GM19043 (cell line): ENCODE measurements around the gene IKZF2.

Source experiments
- ATAC-seq: cut with Tn5 transposase; IDR thresholded peaks from one replicate; pipeline ENCODE4 v1.9.1; 2021; ENCODE audit warnings: low read depth; ENCODE audit not compliant: unreplicated experiment

The IKZF2 gene

DNA sequence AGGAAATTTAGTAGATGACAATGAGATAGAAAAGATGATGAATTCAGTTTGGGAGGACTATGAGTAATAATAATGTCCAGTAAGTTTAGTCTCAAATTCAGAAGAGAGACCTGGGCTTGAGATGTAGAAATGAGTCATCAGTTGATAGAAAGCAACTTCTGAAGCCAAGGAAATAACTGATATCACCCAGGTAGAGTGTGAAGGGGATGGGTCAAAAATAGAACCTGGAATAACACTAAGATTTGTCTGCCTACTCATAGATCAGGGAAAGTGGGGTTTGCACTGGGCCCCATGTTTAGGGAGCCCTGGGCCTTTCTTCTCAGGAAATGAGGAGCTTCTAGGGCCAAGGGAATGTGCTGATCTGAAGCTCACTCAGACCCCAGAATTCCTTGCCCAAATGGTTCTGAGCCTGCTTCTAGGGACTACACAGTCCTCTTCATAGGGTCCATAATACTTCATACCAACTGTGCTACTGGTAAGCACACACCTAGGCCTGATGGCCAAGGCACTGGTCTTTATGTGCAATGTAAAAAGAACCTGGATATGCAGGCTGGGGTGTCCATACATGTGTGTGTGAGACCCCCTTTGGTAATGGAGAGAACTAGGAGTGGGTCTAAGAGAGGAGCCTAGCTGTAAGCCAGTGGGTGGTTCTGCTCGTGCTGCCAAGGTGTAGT lies 141.2 kb downstream of the IKZF2 start:
- ATAC-seq = no peak

DNA sequence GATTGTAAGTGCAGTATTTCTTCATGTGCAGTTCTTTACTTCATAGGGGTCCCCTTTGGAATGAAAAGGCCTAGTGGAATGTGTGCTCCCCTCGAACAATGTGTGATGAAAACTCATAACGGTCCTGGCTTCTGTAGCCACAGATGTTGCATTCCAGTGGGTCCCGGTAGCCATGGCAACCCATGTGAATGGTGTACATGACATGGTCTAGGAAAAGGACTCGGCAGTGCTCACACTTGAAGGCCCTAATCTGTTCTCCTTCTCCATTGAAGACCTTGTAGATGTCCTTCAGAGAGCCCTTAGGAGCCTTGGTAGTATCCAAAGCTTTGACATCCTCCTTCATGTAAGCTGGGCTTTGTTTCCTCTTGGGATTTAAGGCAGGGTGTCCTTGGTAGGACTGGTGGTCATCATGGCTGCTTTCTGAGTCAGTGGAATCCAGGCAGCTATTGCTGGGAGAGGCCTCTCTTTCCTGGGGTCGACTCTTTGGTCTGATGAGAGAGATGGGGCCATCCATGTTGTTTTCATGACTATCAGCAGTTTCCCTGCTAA lies 144.0 kb downstream of the IKZF2 start:
- ATAC-seq = no peak

DNA sequence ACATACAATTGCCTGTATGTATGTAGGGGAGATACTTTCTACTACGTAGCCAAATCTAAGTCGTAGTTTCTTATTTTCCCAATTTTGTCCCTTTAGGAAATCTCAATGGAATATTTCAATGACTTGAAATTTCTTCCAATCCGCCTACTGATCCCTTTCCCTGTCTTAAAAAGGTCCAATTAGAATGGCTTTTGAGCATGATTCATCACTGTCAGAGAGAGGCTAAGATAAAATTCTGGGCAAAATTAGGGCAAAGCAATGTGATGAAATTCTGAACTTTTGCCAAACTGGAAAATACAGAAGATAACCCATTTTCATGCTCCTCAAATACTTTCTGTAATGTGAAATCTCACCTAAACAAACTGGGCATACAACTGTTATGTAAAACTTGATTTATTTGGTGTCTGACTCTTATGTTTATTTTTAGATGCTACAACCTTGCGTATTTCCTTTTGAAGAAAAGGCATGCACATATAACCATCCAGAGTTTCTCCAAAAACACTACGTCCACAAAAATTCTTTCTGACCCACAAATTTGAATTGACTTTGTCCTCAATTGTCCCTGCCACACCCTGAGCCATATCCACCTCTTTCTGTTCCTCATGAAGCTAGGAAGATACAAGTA lies 147.1 kb downstream of the IKZF2 start:
- no peak for ATAC-seq

DNA sequence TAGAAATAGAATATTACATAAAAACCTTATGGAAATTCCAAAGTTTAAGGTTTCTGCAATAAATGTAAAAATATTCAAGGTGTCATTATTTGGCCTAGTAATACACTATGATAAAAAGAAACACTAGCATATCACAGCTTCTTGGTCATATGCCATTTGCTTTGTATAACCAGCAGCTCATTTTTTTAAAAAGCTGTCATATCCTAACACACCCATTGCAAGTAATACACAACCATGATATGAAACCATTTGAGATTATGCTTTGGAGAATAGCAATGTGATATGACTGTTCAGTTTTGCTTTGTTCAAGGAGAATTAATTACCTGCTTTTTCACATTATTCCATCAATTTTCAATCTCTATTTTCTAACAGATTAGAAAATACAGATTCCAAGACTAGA lies 149.0 kb downstream of the IKZF2 start:
- ATAC-seq = no peak

DNA sequence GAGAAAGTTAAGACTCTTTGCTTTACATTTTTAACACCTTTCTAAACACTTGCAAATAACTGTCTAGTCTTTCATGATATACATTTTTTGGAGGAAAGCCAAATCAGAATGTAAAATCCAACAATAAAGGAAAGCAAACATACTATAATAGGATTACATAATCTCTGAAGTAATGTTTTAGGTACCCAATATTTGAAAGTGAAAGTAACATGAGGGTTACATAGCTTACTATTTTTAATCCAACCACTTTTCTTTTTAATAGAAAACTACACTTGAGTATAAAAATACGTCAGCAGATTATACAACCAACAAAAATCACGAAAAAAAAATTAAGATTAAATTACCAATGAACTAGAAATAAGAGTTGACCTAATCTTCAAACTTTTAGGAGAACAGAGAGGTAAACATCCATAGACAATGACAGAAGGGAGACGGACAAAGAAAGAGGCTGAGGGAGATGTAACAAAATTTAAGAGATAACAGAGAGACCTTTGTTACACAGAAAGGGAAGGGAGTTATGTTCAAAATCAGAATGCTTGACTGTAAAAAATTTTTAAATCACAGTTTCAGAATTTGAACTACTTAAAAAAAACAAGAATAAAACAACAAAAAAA lies 150.0 kb downstream of the IKZF2 start:
- ATAC-seq = no peak

DNA sequence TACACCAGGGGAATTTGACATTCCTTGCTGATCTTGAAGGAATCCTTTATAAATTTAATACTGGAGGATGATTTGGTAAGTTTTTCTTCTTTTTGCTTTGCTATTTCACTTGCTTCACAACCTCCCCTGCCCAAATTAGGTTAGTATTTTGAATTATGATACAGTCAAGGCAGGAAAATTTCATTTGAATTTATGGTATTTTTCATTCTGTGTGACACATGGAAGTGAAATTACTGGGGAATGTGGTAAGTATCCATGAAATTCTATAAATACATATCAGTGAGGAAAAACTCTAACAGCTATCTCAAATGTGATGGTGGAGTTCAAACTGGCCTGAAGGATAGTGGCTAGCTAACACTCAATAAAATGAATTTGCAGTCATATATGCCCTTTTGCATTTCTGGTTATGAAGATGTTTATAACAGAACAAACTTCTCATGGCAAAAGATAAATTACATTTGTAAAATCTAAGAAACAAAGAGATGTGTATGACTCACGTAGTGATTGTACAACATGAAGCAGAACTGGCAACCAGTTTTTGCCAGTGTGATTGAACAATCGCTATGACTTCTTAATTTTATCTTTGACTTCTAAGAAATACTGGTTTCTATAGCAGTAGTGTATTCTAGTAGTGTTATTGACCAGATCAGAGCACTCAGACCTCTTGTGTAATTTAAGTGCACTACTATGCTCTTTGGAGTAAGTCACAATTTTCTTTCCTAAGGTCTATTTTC lies 152.6 kb downstream of the IKZF2 start:
- no peak for ATAC-seq

DNA sequence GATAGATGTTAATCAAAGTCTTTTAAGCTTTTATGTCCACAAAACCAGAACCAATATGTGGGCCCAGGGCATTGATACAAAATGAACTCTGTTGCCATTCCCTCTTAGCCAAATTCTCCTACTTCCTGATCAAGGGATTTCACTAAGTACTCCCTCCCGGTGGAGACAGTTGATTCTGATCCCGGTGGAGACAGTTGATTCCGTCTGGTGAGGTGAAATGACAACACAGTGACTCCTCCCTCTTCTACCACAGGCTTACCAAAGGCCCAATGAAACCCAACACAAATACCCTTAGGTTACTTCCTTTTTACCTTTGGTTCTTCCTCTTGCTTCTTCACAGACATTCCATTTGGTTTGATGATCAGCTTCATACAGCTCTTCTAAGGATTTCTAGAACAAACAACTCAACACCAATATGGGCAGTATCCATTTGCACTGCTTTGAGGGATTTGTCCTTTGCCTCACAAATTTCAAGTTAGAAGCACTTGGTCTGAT lies 153.8 kb downstream of the IKZF2 start:
- no peak for ATAC-seq

DNA sequence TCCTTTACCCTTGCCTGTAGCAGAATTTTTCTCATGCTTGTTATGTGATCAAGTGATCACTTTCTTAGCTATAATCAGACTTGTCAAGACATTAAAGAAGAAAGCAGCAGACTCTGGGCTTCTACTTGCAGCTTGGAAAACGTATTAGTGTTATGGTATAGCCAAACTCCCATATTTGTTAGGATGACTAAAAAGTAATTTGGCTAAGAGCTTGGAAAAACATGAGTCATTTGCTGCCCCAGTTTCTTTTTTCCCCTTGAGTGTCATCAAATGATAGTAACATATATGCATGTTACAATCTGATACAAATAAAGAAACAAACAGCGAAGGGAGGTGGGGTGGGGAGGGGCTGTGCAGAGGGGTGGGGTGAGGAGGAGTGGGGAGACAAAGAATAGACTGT lies 155.5 kb downstream of the IKZF2 start:
- ATAC-seq = no peak

DNA sequence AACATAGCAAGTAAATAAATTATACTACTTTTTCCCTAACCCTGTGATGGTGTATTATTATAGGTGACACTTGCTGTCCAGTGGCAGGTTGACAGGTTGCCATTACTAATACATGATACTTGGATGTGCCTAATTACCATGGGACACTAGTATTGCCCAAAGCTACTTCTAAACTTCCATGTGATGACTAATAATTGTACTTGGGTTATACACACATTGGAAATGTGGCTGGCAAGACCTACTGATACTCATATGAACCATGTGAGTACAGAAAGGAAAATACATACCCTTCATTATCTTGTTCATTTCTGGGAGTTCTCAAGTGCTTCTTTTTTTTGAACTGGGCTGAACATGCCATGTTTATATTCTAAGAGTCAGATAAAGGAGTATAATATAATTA lies 156.4 kb downstream of the IKZF2 start:
- no peak for ATAC-seq

DNA sequence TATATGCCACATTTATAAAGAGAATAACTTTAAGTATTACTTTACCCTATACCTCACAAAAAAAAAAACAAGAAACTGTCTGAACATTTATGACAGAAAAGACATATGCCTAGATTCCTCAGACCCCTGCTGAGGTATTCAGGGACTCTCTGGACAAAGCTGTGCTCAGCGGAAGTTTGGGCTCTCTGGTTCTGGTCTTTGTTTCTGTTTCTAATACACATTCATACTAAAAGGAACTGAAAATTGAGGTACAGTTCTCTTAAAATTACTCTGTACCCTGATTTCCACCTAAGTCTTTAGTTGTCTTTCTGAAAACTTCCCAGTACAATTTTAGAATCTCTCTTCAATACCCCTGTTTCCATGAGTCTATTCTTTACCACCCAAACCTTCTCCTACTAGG lies 160.3 kb downstream of the IKZF2 start:
- no peak for ATAC-seq

DNA sequence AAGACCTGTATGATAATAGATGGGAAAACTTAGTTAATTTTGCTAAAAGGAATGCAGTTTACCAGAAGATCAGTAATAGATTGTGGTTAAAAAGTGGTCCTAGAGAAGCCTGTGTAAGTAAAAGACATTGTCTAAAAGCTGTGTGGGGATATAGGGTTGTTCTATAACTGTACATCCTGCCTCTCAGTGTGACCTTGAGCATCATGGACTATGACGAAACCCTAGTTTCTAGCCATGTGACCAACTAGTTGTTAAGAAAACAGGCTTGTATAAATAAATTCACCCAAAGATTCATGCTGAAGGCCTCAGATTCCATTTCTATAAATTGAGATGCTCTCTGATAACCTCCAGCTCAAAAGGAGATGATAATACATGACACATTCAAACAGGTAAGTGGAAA lies 160.7 kb downstream of the IKZF2 start:
- ATAC-seq = no peak

DNA sequence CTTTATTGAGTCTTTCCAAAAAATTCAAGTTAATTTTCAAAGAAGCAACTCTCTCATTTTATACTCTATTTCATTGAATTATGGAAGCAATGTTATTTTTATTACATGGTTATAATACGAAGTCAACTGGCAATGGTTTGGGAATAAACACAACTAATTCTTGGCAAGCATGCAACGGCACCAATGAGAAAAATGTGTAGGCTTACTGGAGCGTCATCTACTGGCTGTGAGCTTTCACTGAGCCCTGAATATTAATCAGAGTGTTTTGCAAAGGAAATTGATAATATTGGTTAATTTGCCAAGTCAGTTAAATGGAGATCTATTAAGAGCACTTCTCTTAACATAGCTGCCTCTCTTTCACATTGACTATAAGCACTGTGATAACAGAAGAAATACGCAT lies 163.9 kb downstream of the IKZF2 start:
- ATAC-seq = no peak

DNA sequence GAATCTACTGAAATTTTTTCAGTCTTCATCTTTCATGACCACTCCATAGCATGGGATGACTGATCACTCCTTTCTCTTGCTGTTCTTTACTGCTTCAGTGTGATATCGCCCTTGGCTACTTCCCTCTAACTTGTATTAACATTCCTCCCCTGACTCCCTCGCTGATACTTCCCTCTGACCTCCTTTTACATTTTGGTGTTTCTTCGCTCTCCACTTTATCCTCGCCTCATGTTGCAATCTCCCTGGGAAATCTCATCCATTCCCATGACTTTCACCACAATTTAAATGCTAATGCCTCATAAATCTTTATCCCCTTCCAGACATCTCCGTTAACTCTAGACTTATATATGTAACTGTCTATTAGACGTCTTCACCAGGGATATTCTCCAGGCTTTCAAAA lies 167.3 kb downstream of the IKZF2 start:
- ATAC-seq = no peak

DNA sequence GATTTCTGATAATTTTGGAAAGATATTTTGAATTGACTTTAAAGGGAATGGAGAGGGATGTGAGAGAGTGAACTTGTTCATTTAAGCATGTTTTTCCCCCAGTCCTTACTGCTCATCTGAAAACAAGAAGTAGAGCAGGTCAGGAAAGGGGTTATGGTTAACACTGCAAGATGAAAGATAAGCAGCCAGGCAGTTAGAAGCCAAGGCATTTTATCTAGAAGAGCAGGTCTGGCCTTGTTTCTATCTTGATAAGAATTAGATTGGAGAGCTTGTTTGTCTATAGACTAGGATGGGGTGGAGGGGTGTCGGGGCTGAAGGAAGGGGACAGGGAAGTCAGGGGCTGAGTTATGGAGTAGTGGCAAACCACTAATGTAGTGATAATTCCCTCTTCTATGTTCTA lies 171.6 kb downstream of the IKZF2 start:
- no peak for ATAC-seq

DNA sequence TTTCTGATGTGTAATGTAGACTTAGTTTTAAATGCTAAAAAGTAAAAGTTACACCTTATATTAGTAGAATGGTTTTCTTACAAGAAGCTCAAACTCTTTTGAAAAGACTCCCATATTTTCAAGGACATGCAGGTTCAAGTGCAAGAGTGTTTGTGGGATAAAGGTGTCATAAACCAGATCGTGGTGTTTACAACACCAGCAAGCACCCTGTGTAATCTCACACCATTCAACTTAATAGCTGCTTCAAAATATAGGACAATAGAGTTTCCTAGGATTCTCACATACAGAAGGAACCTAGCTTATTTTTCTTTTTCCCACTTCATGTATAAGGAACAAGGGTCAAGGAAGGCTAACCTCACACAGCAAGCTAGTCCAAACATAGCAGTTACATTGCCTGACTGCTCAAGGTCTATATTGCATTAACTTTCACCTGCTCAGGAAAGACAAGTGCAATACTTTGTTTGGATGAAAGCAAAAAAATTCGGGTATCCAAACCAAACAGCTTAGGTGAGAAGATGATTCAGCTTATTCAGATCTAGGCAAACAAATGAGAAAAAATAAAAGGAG lies 172.3 kb downstream of the IKZF2 start:
- ATAC-seq = no peak

DNA sequence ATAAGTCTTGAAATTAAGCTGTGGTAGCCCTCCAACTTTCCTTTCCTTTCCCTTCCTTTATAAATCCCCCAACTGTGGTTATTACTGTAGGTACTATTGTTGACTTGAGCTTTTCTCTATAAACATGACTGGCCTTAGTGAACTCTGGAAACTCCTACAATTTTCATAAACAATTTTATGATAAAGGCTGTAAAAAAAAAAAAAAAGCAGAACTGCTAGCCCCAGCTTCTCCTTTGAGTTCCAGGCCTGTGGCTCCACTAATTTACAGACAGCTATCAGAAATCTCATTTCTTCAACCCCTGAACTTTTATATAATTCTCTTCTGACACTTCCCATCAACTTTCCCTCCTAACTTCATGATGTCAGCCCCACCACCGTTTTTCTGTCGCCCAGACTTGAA lies 174.3 kb downstream of the IKZF2 start:
- ATAC-seq = no peak

DNA sequence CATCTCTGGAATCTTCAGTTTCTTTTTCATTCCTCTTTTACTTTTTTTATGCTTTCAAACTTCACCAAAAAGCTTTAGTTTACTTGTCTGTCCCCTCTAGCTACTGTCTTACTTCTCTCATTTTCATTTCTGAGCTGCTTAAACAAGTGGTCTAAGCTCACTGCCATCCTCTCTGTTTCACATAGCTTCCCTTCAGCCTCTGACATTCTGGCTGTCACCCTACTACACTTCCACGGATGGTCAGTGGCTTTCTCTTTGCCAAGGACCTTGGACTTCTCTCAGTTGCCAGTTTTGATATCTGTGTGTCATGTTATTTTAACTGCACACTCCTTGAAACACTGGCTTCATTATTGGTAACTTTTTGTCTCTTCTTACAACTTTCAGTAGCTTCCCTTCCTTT lies 176.1 kb downstream of the IKZF2 start:
- ATAC-seq = no peak

DNA sequence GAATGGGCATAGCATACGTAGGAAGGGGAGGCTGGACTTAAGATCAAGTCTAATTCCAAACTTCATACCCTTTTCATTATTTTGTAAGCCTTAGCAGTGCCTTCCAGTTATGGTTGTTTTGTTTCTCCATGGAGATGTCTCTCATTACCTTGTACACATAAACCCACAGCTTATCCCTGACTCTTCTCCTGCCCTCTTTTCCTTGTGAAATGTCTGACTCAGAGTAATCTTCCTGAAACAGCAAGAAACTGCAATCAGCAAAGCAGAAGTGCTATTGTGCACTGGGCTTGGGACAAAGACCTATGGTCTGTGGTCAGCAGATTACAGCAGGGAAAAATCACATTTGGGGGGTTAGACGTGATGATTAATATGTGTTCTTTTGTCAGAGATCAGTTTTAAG lies 176.7 kb downstream of the IKZF2 start:
- no peak for ATAC-seq

DNA sequence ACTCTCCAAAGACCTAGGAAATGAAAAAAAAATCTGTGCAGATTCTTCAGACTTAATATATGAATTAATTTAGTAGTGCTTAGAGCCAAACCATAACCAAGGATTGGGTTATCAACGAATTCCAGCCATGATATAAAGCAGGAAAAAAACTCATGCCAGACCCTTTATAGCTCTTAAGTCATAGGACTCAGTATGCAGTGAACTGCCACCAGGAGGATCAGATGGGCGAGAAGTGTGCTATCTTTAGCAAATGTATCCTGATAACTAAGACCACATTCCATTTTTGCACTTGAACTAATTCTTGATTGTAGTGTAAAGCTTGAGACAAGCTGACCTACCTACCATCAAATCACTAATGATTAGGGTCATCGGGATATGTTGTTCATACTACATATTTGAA lies 178.1 kb downstream of the IKZF2 start:
- no peak for ATAC-seq

DNA sequence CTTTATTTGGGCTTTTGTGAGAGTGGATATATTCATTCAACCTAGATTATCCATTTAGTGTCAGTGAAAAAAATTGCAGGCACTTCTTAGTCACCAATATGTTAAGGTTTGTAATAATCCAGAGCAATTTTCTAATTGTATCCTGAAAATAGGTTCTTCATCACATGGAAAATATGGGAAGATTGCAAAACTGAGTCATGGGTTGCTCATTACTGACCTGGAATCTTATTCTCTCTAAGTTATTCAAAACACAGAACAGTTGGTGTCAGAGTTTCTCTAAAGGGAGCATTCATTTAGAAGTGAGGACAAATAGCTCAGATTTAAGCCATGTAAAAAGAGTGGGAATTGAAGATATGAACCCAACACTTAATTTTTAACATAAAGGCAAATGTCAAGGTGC lies 181.3 kb downstream of the IKZF2 start:
- no peak for ATAC-seq
